Measurements from ENCODE around the gene TLE4.

DNA sequence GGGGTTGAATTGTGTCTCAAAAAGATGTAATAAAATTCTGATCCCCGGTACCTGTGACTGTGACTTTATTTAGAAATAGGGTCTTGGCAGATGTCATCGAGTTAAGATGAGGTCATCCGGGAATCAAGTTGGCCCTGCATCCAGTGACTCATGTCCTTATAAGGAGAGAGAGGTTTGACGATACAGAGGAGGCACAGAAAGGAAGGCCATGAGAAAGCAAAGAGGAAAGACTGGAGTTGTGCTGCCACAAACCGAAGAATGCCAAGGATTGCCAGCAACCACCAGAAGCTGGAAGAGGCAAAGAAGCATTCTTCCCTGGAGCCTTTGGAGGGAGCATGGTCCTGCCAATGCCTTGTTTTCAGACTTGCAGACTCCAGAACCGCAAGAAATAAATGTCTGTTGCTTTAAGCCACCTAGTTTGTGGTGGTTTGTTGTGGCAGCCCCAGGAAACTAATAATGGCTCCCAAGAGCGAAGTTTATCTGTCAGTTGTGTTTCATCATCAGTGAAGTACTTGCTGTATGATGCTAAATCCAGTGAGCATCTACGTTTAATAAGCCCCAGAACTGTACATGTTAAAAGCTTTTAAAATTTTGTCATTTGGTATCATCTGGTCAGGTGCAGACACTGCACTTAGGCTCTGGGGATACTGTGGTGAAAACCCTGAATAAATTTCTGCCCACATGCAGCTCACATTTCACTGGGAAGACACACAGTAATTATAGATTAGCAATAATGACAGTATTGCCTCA is 114.8 kb downstream of the TLE4 start:
- TF ChIP-seq, protein P1, sequence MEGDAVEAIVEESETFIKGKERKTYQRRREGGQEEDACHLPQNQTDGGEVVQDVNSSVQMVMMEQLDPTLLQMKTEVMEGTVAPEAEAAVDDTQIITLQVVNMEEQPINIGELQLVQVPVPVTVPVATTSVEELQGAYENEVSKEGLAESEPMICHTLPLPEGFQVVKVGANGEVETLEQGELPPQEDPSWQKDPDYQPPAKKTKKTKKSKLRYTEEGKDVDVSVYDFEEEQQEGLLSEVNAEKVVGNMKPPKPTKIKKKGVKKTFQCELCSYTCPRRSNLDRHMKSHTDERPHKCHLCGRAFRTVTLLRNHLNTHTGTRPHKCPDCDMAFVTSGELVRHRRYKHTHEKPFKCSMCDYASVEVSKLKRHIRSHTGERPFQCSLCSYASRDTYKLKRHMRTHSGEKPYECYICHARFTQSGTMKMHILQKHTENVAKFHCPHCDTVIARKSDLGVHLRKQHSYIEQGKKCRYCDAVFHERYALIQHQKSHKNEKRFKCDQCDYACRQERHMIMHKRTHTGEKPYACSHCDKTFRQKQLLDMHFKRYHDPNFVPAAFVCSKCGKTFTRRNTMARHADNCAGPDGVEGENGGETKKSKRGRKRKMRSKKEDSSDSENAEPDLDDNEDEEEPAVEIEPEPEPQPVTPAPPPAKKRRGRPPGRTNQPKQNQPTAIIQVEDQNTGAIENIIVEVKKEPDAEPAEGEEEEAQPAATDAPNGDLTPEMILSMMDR (conservative IDR thresholded peaks at IDR 0.05; ENCODE audit: low read depth in 2 of 2): no peak
- TF ChIP-seq STAT1 (IDR thresholded peaks at IDR 0.05; ENCODE audit: unreplicated experiment) (no peak), POLR2AphosphoS5 (IDR thresholded peaks at IDR 0.05; ENCODE audit: low read depth) (no peak), EZH2phosphoT487 (IDR thresholded peaks at IDR 0.05; ENCODE audit: unreplicated experiment) (no peak), JUNB (IDR thresholded peaks at IDR 0.05; ENCODE audit: unreplicated experiment) (no peak), EZH2 (IDR thresholded peaks at IDR 0.05; ENCODE audit: low read depth, unreplicated experiment) (no peak)
- TF ChIP-seq, protein P2, sequence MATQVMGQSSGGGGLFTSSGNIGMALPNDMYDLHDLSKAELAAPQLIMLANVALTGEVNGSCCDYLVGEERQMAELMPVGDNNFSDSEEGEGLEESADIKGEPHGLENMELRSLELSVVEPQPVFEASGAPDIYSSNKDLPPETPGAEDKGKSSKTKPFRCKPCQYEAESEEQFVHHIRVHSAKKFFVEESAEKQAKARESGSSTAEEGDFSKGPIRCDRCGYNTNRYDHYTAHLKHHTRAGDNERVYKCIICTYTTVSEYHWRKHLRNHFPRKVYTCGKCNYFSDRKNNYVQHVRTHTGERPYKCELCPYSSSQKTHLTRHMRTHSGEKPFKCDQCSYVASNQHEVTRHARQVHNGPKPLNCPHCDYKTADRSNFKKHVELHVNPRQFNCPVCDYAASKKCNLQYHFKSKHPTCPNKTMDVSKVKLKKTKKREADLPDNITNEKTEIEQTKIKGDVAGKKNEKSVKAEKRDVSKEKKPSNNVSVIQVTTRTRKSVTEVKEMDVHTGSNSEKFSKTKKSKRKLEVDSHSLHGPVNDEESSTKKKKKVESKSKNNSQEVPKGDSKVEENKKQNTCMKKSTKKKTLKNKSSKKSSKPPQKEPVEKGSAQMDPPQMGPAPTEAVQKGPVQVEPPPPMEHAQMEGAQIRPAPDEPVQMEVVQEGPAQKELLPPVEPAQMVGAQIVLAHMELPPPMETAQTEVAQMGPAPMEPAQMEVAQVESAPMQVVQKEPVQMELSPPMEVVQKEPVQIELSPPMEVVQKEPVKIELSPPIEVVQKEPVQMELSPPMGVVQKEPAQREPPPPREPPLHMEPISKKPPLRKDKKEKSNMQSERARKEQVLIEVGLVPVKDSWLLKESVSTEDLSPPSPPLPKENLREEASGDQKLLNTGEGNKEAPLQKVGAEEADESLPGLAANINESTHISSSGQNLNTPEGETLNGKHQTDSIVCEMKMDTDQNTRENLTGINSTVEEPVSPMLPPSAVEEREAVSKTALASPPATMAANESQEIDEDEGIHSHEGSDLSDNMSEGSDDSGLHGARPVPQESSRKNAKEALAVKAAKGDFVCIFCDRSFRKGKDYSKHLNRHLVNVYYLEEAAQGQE (IDR thresholded peaks at IDR 0.05; ENCODE audit: unreplicated experiment): no peak
- TF ChIP-seq, protein P3, sequence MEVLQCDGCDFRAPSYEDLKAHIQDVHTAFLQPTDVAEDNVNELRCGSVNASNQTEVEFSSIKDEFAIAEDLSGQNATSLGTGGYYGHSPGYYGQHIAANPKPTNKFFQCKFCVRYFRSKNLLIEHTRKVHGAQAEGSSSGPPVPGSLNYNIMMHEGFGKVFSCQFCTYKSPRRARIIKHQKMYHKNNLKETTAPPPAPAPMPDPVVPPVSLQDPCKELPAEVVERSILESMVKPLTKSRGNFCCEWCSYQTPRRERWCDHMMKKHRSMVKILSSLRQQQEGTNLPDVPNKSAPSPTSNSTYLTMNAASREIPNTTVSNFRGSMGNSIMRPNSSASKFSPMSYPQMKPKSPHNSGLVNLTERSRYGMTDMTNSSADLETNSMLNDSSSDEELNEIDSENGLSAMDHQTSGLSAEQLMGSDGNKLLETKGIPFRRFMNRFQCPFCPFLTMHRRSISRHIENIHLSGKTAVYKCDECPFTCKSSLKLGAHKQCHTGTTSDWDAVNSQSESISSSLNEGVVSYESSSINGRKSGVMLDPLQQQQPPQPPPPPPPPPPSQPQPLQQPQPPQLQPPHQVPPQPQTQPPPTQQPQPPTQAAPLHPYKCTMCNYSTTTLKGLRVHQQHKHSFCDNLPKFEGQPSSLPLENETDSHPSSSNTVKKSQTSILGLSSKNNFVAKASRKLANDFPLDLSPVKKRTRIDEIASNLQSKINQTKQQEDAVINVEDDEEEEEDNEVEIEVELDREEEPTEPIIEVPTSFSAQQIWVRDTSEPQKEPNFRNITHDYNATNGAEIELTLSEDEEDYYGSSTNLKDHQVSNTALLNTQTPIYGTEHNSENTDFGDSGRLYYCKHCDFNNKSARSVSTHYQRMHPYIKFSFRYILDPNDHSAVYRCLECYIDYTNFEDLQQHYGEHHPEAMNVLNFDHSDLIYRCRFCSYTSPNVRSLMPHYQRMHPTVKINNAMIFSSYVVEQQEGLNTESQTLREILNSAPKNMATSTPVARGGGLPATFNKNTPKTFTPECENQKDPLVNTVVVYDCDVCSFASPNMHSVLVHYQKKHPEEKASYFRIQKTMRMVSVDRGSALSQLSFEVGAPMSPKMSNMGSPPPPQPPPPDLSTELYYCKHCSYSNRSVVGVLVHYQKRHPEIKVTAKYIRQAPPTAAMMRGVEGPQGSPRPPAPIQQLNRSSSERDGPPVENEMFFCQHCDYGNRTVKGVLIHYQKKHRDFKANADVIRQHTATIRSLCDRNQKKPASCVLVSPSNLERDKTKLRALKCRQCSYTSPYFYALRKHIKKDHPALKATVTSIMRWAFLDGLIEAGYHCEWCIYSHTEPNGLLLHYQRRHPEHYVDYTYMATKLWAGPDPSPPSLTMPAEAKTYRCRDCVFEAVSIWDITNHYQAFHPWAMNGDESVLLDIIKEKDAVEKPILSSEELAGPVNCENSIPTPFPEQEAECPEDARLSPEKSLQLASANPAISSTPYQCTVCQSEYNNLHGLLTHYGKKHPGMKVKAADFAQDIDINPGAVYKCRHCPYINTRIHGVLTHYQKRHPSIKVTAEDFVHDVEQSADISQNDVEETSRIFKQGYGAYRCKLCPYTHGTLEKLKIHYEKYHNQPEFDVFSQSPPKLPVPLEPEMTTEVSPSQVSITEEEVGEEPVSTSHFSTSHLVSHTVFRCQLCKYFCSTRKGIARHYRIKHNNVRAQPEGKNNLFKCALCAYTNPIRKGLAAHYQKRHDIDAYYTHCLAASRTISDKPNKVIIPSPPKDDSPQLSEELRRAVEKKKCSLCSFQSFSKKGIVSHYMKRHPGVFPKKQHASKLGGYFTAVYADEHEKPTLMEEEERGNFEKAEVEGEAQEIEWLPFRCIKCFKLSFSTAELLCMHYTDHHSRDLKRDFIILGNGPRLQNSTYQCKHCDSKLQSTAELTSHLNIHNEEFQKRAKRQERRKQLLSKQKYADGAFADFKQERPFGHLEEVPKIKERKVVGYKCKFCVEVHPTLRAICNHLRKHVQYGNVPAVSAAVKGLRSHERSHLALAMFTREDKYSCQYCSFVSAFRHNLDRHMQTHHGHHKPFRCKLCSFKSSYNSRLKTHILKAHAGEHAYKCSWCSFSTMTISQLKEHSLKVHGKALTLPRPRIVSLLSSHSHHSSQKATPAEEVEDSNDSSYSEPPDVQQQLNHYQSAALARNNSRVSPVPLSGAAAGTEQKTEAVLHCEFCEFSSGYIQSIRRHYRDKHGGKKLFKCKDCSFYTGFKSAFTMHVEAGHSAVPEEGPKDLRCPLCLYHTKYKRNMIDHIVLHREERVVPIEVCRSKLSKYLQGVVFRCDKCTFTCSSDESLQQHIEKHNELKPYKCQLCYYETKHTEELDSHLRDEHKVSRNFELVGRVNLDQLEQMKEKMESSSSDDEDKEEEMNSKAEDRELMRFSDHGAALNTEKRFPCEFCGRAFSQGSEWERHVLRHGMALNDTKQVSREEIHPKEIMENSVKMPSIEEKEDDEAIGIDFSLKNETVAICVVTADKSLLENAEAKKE (CRISPR knock-in tag; IDR thresholded peaks at IDR 0.05): no peak

Data from GM23338 (cell line).